Measurements from ENCODE around the gene TERT.

TERT gene

DNA sequence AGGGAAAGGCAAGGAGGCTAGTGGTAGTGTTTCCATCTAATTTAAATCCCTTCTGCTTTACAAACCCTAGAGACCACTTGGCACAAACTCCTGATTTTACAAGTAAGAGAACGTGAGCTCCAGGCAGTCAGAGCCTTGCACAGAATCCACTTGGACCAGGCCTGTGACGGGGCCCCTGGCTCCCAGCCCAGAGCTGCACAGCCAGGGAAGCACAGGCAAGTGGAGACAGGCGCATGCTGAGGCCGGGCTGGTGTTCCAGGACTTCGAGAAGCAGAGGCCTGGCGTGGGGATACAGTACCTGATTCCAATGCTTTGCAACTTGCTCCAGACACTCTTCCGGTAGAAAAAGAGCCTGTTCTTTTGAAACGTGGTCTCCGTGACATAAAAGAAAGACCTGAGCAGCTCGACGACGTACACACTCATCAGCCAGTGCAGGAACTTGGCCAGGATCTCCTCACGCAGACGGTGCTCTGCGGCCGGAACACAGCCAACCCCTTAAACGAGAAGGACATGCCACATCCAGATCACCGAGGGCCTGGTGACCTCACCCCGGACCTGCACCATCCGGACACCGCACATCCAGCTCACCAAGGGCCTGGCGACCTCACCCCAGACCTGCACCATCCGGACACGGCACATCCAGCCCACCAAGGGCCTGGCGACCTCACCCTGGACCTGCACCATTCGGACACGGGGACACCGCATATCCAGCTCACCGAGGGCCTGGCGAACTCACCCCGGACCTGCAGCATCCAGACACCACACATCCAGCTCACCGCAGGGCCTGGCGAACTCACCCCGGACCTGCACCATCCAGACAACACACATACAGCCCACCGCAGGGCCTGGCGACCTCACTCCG is 12.5 kb downstream of the TERT start:
- no peak for ATAC-seq
- TF ChIP-seq, protein P1, sequence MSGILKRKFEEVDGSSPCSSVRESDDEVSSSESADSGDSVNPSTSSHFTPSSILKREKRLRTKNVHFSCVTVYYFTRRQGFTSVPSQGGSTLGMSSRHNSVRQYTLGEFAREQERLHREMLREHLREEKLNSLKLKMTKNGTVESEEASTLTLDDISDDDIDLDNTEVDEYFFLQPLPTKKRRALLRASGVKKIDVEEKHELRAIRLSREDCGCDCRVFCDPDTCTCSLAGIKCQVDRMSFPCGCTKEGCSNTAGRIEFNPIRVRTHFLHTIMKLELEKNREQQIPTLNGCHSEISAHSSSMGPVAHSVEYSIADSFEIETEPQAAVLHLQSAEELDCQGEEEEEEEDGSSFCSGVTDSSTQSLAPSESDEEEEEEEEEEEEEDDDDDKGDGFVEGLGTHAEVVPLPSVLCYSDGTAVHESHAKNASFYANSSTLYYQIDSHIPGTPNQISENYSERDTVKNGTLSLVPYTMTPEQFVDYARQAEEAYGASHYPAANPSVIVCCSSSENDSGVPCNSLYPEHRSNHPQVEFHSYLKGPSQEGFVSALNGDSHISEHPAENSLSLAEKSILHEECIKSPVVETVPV (CRISPR knock-in tag; IDR thresholded peaks at IDR 0.05): no peak
- no peak for TF ChIP-seq TCF4 (CRISPR knock-in tag; IDR thresholded peaks at IDR 0.05; ENCODE audit: borderline replicate concordance)
- TF ChIP-seq ZNF70 (CRISPR knock-in tag; IDR thresholded peaks at IDR 0.05): no peak

DNA sequence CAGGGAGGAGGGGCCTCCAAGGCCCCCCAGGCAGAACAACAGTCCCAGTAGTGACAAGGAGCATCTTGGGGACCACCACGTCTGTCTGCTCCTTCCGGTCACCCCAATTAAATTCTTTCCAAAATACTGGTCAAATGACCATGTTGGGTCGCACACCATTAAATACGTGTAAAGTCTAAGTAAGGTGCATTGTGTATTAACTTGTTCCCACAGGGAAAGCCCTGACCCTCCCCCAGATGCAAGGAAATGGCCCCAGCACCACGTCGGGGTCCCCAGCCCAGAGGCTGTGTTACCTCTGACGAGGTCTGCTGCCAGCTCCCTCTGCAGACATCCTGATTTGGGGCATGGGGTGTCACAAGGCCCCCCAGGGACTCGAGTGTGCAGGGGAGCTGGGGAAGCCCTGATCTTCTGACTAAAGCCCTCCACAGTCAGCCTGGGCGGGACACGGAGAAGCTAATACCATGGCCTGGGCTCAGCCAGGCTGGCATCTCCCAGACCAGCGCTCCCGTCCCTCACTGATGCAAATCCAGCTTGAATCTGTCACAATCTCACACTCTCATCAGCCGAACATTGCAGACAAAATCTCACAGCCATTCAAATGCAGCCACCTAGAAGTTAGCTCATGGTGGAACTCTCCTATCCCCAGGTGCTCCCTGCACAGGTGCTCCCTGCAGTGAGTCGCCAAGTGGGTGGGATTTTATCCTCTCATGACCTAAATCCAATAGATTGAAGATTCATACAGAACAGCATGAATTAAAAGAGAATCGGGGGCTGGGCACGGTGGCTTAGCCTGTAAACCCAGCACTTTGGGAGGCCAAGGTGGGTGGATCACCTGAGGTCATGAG is 13.6 kb downstream of the TERT start:
- TF ChIP-seq, protein P2, sequence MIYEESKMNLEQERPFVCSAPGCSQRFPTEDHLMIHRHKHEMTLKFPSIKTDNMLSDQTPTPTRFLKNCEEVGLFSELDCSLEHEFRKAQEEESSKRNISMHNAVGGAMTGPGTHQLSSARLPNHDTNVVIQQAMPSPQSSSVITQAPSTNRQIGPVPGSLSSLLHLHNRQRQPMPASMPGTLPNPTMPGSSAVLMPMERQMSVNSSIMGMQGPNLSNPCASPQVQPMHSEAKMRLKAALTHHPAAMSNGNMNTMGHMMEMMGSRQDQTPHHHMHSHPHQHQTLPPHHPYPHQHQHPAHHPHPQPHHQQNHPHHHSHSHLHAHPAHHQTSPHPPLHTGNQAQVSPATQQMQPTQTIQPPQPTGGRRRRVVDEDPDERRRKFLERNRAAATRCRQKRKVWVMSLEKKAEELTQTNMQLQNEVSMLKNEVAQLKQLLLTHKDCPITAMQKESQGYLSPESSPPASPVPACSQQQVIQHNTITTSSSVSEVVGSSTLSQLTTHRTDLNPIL (CRISPR knock-in tag; IDR thresholded peaks at IDR 0.05; ENCODE audit: low read depth): no peak
- TF ChIP-seq ISL1 (CRISPR knock-in tag; IDR thresholded peaks at IDR 0.05) (no peak), TCF4 (CRISPR knock-in tag; IDR thresholded peaks at IDR 0.05; ENCODE audit: borderline replicate concordance) (no peak)
- no peak for ATAC-seq

DNA sequence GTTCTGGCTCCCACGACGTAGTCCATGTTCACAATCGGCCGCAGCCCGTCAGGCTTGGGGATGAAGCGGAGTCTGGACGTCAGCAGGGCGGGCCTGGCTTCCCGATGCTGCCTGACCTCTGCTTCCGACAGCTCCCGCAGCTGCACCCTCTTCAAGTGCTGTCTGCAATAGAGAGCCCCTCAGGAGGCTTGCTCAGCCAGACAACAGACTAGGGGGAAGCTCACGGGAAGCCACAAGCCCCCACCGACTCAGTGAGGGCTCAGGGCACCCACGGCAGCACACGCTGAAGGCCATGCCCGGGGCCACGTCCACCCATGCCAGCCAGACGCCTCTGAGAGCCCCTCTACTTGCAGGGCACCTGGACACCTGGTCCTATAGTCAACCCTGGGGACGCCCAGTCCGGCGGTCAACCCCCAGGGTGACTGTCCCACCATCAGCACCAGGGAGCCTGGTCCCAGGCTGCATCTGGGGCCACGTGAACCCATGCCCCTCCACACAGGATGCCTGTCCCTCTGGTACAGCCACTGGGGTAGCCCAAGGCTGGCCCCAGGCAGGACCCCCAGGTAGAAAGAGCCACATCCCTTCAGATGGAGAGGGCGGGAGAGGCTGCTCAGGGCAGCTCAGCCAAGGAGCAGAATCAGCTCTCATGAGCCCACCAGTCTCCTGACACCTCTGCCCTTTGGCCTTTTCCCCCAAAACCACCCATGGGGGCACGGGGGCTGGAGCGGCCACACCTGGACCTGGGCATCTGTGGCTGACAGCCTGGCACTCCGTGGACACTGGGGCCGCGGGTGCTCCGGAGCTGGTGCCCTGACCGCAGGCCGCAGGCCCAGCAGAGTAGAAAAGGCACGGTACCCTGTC is 14.5 kb downstream of the TERT start:
- TF ChIP-seq GLIS3 (CRISPR knock-in tag; IDR thresholded peaks at IDR 0.05) (no peak), RARB (CRISPR knock-in tag; IDR thresholded peaks at IDR 0.05) (no peak), ZNF565 (CRISPR knock-in tag; conservative IDR thresholded peaks at IDR 0.05; ENCODE audit: low read depth) (no peak), ZFP3 (CRISPR knock-in tag; IDR thresholded peaks at IDR 0.05) (no peak), ZC3H10 (CRISPR knock-in tag; IDR thresholded peaks at IDR 0.05) (no peak)
- ATAC-seq: no peak

- no peak; the same call in 2 of the 3 replicates for ATAC-seq
- TF ChIP-seq, protein P2 (CRISPR knock-in tag; IDR thresholded peaks at IDR 0.05; ENCODE audit: low read depth): no peak
- TF ChIP-seq, protein P1 (CRISPR knock-in tag; IDR thresholded peaks at IDR 0.05): no peak
- TF ChIP-seq ZC3H10 (CRISPR knock-in tag; IDR thresholded peaks at IDR 0.05) (no peak), BACH2 (CRISPR knock-in tag; IDR thresholded peaks at IDR 0.05; ENCODE audit: borderline replicate concordance) (no peak), OSR1 (CRISPR knock-in tag; IDR thresholded peaks at IDR 0.05) (no peak), TOX (CRISPR knock-in tag; IDR thresholded peaks at IDR 0.05; ENCODE audit: borderline replicate concordance) (no peak)
- TF ChIP-seq, protein P3, sequence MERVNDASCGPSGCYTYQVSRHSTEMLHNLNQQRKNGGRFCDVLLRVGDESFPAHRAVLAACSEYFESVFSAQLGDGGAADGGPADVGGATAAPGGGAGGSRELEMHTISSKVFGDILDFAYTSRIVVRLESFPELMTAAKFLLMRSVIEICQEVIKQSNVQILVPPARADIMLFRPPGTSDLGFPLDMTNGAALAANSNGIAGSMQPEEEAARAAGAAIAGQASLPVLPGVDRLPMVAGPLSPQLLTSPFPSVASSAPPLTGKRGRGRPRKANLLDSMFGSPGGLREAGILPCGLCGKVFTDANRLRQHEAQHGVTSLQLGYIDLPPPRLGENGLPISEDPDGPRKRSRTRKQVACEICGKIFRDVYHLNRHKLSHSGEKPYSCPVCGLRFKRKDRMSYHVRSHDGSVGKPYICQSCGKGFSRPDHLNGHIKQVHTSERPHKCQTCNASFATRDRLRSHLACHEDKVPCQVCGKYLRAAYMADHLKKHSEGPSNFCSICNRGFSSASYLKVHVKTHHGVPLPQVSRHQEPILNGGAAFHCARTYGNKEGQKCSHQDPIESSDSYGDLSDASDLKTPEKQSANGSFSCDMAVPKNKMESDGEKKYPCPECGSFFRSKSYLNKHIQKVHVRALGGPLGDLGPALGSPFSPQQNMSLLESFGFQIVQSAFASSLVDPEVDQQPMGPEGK (CRISPR knock-in tag; IDR thresholded peaks at IDR 0.05; ENCODE audit: borderline replicate concordance): no peak
These were observed 15.3 kb downstream of the TERT start for GRCh38 chr5:1279443-1280151.

Data from SK-N-SH treated with all-trans-retinoic acid at 6 μM for 48 hours (cell line).